Gastrocnemius medialis (tissue), 4 donors: Measurements from ENCODE around the gene TMEM213.

Experiments used
- CTCF ChIP-seq, 5 experiments: fragments of 450-650 bp in 3 of 5; fragments of 200-600 bp in 2 of 5; sonication (generic) in 2 of 5; IDR thresholded peaks in 4 of 5; conservative IDR thresholded peaks in 1 of 5; 1 replicate in 4 of 5; 2 replicates in 1 of 5; pipeline ENCODE4 v1.5.1; 2016 to 2019; ENCODE audit warnings: antibody characterized with exemption in 5 of 5, mild to moderate bottlenecking in 3 of 5, moderate library complexity in 3 of 5
- POLR2A ChIP-seq, 2 donors: fragments of 450-650 bp; IDR thresholded peaks; one replicate each; pipeline ENCODE4 v1.6.1; 2017; ENCODE audit warnings: antibody characterized with exemption in 2 of 2, mild to moderate bottlenecking in 2 of 2, moderate library complexity in 2 of 2

GRCh38 chr7:138878856-138879255, 81.1 kb downstream of the TMEM213 start:
- no peak for TF ChIP-seq CTCF (IDR thresholded peaks at IDR 0.05 in 4 of 5, conservative IDR thresholded peaks at IDR 0.05 in 1 of 5)
- TF ChIP-seq POLR2A (IDR thresholded peaks at IDR 0.05), result no peak
